ENCODE data around the gene TSPAN31.
A peak's percentile ranks its signal among the peaks of the same experiment; 100 is the strongest.
"Not testable (repeated sequence)": the region's sequence is repeated elsewhere in the genome, so short reads cannot be mapped to it uniquely, and the experiment has no call there.

The TSPAN31 gene

GRCh38 chr12:57765698-57766463, 21.0 kb downstream of the TSPAN31 start:
- no peak for DNase-seq (ENCODE audit: low read depth in 2 of 2, low spot score in 1 of 2)

- no peak for DNase-seq (ENCODE audit: low read depth in 2 of 2, low spot score in 1 of 2)
These were observed 21.8 kb downstream of the TSPAN31 start, which contains the start of gene CYP27B1 for GRCh38 chr12:57766464-57767304. Gene CYP27B1 (minus strand): TSS chr12:57767078. CDS start chr12:57767041, 37 bp downstream.

- no peak for DNase-seq (ENCODE audit: low read depth in 2 of 2, low spot score in 1 of 2)
These were observed 22.5 kb downstream of the TSPAN31 start for GRCh38 chr12:57767305-57767698.

GRCh38 chr12:57767876-57768275, 23.0 kb downstream of the TSPAN31 start:
- no peak for DNase-seq (ENCODE audit: low read depth in 2 of 2, low spot score in 1 of 2)

GRCh38 chr12:57769594-57769993, 24.8 kb downstream of the TSPAN31 start:
- DNase-seq (ENCODE audit: low read depth in 2 of 2, low spot score in 1 of 2), result no peak

GRCh38 chr12:57770734-57771133, 25.9 kb downstream of the TSPAN31 start:
- DNase-seq (ENCODE audit: low read depth in 2 of 2, low spot score in 1 of 2), result no peak

- DNase-seq (ENCODE audit: low read depth in 2 of 2, low spot score in 1 of 2), result peak; percentile 74 to 84
These were observed 26.5 kb downstream of the TSPAN31 start for GRCh38 chr12:57771236-57771872.

- peak; percentile 83 to 87 for DNase-seq (ENCODE audit: low read depth in 2 of 2, low spot score in 1 of 2)
These were observed 27.1 kb downstream of the TSPAN31 start, which contains the start of gene METTL1 for GRCh38 chr12:57771873-57772428. Gene METTL1 (minus strand): TSS chr12:57772105. CDS start chr12:57772083, 22 bp downstream.

- no peak for DNase-seq (ENCODE audit: low read depth in 2 of 2, low spot score in 1 of 2)
These were observed 27.8 kb downstream of the TSPAN31 start, which contains the start of gene EEF1AKMT3 for GRCh38 chr12:57772429-57773322. Gene EEF1AKMT3 (plus strand): TSS chr12:57772614. CDS start chr12:57772725, 111 bp downstream.

- DNase-seq (ENCODE audit: low read depth in 2 of 2, low spot score in 1 of 2), result not testable (repeated sequence)
These were observed 29.8 kb downstream of the TSPAN31 start for GRCh38 chr12:57774634-57775033.

- DNase-seq (ENCODE audit: low read depth in 2 of 2, low spot score in 1 of 2), result no peak
These were observed 30.2 kb downstream of the TSPAN31 start for GRCh38 chr12:57775044-57775443.

- no peak for DNase-seq (ENCODE audit: low read depth in 2 of 2, low spot score in 1 of 2)
These were observed 30.9 kb downstream of the TSPAN31 start for GRCh38 chr12:57775563-57776246.

- DNase-seq (ENCODE audit: low read depth in 2 of 2, low spot score in 1 of 2), result no peak
These were observed 31.4 kb downstream of the TSPAN31 start for GRCh38 chr12:57776247-57776587.

- no peak for DNase-seq (ENCODE audit: low read depth in 2 of 2, low spot score in 1 of 2)
These were observed 32.5 kb downstream of the TSPAN31 start for GRCh38 chr12:57777367-57777766.

- DNase-seq (ENCODE audit: low read depth in 2 of 2, low spot score in 1 of 2), result no peak
These were observed 33.1 kb downstream of the TSPAN31 start for GRCh38 chr12:57777911-57778310.

GRCh38 chr12:57779736-57780135, 34.9 kb downstream of the TSPAN31 start:
- DNase-seq (ENCODE audit: low read depth in 2 of 2, low spot score in 1 of 2), result no peak

GRCh38 chr12:57780284-57780897, 35.6 kb downstream of the TSPAN31 start:
- no peak for DNase-seq (ENCODE audit: low read depth in 2 of 2, low spot score in 1 of 2)

- no peak for DNase-seq (ENCODE audit: low read depth in 2 of 2, low spot score in 1 of 2)
These were observed 36.4 kb downstream of the TSPAN31 start for GRCh38 chr12:57781244-57781643.

GRCh38 chr12:57781801-57782200, 37.0 kb downstream of the TSPAN31 start:
- no peak for DNase-seq (ENCODE audit: low read depth in 2 of 2, low spot score in 1 of 2)

Measured in stimulated activated CD8-positive, alpha-beta memory T cell treated with anti-CD3 and anti-CD28 coated beads, Interleukin-4, amount 100 ng/mL, for 4 hours (primary cell).